Measurements from ENCODE around the gene KRTCAP2. TPM values are rescaled to one million over a fixed set of nuclear protein-coding genes. Genes with fewer than 3 reads are reported as not detected.
A peak's percentile ranks its signal among the peaks of the same experiment; 100 is the strongest.
"Not testable (repeated sequence)": the region's sequence is repeated elsewhere in the genome, so short reads cannot be mapped to it uniquely, and the experiment has no call there.

The KRTCAP2 gene
- polyA plus RNA-seq, 1 of the 3 experiments (the other 2 are of a cell fraction), result 238 TPM

- no peaks in the 10 kb centered on the region for H3K27me3 ChIP-seq (ENCODE audit: insufficient read depth)
Observed at GRCh38 chr1:155166471-155167165, 6.5 kb downstream of the KRTCAP2 start.

GRCh38 chr1:155166051-155166470, 7.0 kb downstream of the KRTCAP2 start:
- peaks cover 23% of the 10 kb centered on the region for H3F3A ChIP-seq (replicated peaks; ENCODE audit: insufficient read depth)

More at GRCh38 chr1:155166471-155167165, 6.5 kb downstream of the KRTCAP2 start:
- Histone ChIP-seq H3F3A (replicated peaks; ENCODE audit: insufficient read depth) (peaks cover 23% of the 10 kb centered on the region), H3K79me2 (ENCODE audit: insufficient read depth) (peaks cover 15% of the 10 kb centered on the region), H2AFZ (ENCODE audit: low read depth) (no peak overlapping the region), H3K4me3 (ENCODE audit: low read depth in 2 of 2, low read length in 1 of 2) (no peak overlapping the region), H3K4me2 (no peak overlapping the region), H3K9ac (no peak overlapping the region), H3K27ac (ENCODE audit: low read depth in 2 of 2, low read length in 1 of 2) (no peak overlapping the region), H3K36me3 (replicated peaks in 1 of 2; ENCODE audit: control insufficient read depth in 1 of 2, insufficient read depth in 2 of 2, low read length in 1 of 2) (peaks cover 16% of the 10 kb centered on the region in 2 experiments), H3K9me3 (no peaks in the 10 kb centered on the region), H3K9me2 (no peaks in the 10 kb centered on the region), H4K20me1 (ENCODE audit: insufficient read depth) (no peaks in the 10 kb centered on the region), H3K4me1 (ENCODE audit: control insufficient read depth in 1 of 2, insufficient read depth in 2 of 2, low read depth in 1 of 2, low read length in 1 of 2) (peaks cover 0 to 8% of the 10 kb centered on the region in 2 experiments; a peak in 1 of 4 replicates)
- no peak for TF ChIP-seq RAD21 (IDR thresholded peaks at IDR 0.05; ENCODE audit: low read length)
- no peak for TF ChIP-seq NFIC (IDR thresholded peaks at IDR 0.05; ENCODE audit: borderline replicate concordance)
- TF ChIP-seq RFX5 (IDR thresholded peaks at IDR 0.05; ENCODE audit: low read length), result no peak
- no peak for TF ChIP-seq FOSL2 (IDR thresholded peaks at IDR 0.05; ENCODE audit: borderline replicate concordance, low read depth)
- no peak for TF ChIP-seq YY1 (IDR thresholded peaks at IDR 0.05; ENCODE audit: low read depth)
- TF ChIP-seq RCOR1 (IDR thresholded peaks at IDR 0.05; ENCODE audit: low read length), result no peak
- CTCF ChIA-PET, result interaction anchor here (0.6 to 14.8 kb wide), 32 partner anchors 8 to 280 kb away, joined by 3 to 496 read pairs (median 6); partner anchors contain the start of genes ADAM15, DPM3, EFNA1 and PYGO2
- peak; percentile 25 for DNase-seq
- WGBS (ENCODE audit: low lambda C conversion rate), result 87% methylated on average over 27 of the region's 27 CpGs
- POLR2A ChIA-PET, result interaction anchor here (1.5 kb wide), 1 partner anchor 31 kb away, joined by 5 read pairs; the partner anchor contains the start of gene SLC50A1

GRCh38 chr1:155164625-155165024, 8.5 kb downstream of the KRTCAP2 start:
- H3K9ac ChIP-seq; H3K79me2 ChIP-seq (ENCODE audit: insufficient read depth); H3K9me3 ChIP-seq; H3K4me2 ChIP-seq; H3K27ac ChIP-seq (ENCODE audit: low read depth in 2 of 2, low read length in 1 of 2); H3K36me3 ChIP-seq (replicated peaks in 1 of 2; ENCODE audit: control insufficient read depth in 1 of 2, insufficient read depth in 2 of 2, low read length in 1 of 2); H4K20me1 ChIP-seq (ENCODE audit: insufficient read depth); H3K9me2 ChIP-seq; H3K27me3 ChIP-seq (ENCODE audit: insufficient read depth); POLR2A ChIA-PET; DNase-seq; H2AFZ ChIP-seq (ENCODE audit: low read depth); H3K4me1 ChIP-seq (ENCODE audit: control insufficient read depth in 1 of 2, insufficient read depth in 2 of 2, low read depth in 1 of 2, low read length in 1 of 2); H3K4me3 ChIP-seq (ENCODE audit: low read depth in 2 of 2, low read length in 1 of 2): not testable (repeated sequence)
- 81% methylated on average over 11 of the region's 11 CpGs for WGBS (ENCODE audit: low lambda C conversion rate)
- H3F3A ChIP-seq (replicated peaks; ENCODE audit: insufficient read depth), result peaks cover 21% of the 10 kb centered on the region
- CTCF ChIA-PET, result interaction anchor here (0.6 to 14.8 kb wide), 4 partner anchors 8 to 101 kb away, joined by 3 to 496 read pairs (median 4); partner anchors contain the start of genes EFNA4 and KRTCAP2

More at GRCh38 chr1:155166051-155166470, 7.0 kb downstream of the KRTCAP2 start:
- DNase-seq, result no peak
- Histone ChIP-seq H3K27ac (ENCODE audit: low read depth in 2 of 2, low read length in 1 of 2) (no peak overlapping the region), H3K9me3 (no peaks in the 10 kb centered on the region), H4K20me1 (ENCODE audit: insufficient read depth) (no peaks in the 10 kb centered on the region), H3K9ac (no peak overlapping the region), H3K4me1 (ENCODE audit: control insufficient read depth in 1 of 2, insufficient read depth in 2 of 2, low read depth in 1 of 2, low read length in 1 of 2) (peaks cover 0 to 8% of the 10 kb centered on the region in 2 experiments; a peak in 1 of 4 replicates), H3K79me2 (ENCODE audit: insufficient read depth) (peaks cover 9% of the 10 kb centered on the region), H3K4me3 (ENCODE audit: low read depth in 2 of 2, low read length in 1 of 2) (no peak overlapping the region), H3K27me3 (ENCODE audit: insufficient read depth) (no peaks in the 10 kb centered on the region), H3K36me3 (replicated peaks in 1 of 2; ENCODE audit: control insufficient read depth in 1 of 2, insufficient read depth in 2 of 2, low read length in 1 of 2) (peaks cover 12 to 16% of the 10 kb centered on the region in 2 experiments), H2AFZ (ENCODE audit: low read depth) (no peak overlapping the region), H3K9me2 (no peaks in the 10 kb centered on the region), H3K4me2 (no peak overlapping the region)
- 98% methylated on average over 7 of the region's 8 CpGs for WGBS (ENCODE audit: low lambda C conversion rate)
- CTCF ChIA-PET, result interaction anchor here (1.3 to 14.8 kb wide), 10 partner anchors 10 to 124 kb away, joined by 3 to 496 read pairs (median 12); partner anchors contain the start of genes ADAM15, EFNA1 and EFNA4
- POLR2A ChIA-PET, result no interaction called here
- TF ChIP-seq POLR2AphosphoS5 (IDR thresholded peaks at IDR 0.05; ENCODE audit: low read depth, low read length) (no peak), ELF1 (IDR thresholded peaks at IDR 0.05) (no peak), FOXJ3 (CRISPR knock-in tag; IDR thresholded peaks at IDR 0.05) (no peak), CTCF (IDR thresholded peaks at IDR 0.05) (no peak), YY1 (IDR thresholded peaks at IDR 0.05; ENCODE audit: low read depth) (no peak), MXI1 (IDR thresholded peaks at IDR 0.05; ENCODE audit: low read depth, low read length) (no peak), TEAD4 (IDR thresholded peaks at IDR 0.05; ENCODE audit: borderline replicate concordance, insufficient read depth) (no peak), JUND (IDR thresholded peaks at IDR 0.05) (no peak), ZBTB33 (IDR thresholded peaks at IDR 0.05; ENCODE audit: borderline replicate concordance, low read depth) (no peak), RXRA (IDR thresholded peaks at IDR 0.05; ENCODE audit: borderline replicate concordance, low read depth) (no peak), RFX5 (IDR thresholded peaks at IDR 0.05; ENCODE audit: low read length) (no peak)
